ENCODE results near the gene GBX2. TPM values are rescaled to one million over a fixed set of nuclear protein-coding genes. Genes with fewer than 3 reads are reported as not detected.

Gene GBX2
- total RNA-seq, 4 donors from 2014 or later = not detected

GRCh38 chr2:236123716-236124115 is 44.5 kb downstream of the GBX2 start:
- no peak for DNase-seq (ENCODE audit: low spot score in 2 of 2)
- TF ChIP-seq POLR2A (IDR thresholded peaks at IDR 0.05) (no peak), EP300 (IDR thresholded peaks at IDR 0.05) (no peak), CTCF (IDR thresholded peaks at IDR 0.05) (no peak)

GRCh38 chr2:236122236-236122635 is 46.0 kb downstream of the GBX2 start:
- peaks cover 0 to 8% (median 0%) of the 10 kb centered on the region in 4 donors for H3K4me1 ChIP-seq
- H3K9me3 ChIP-seq = no peaks in the 10 kb centered on the region
- peaks cover 0 to 69% (median 9%) of the 10 kb centered on the region in 3 donors for H3K36me3 ChIP-seq
- no peak overlapping the region for H3K4me3 ChIP-seq
- 60 to 69% methylated on average over 3 of the region's 3 CpGs for WGBS, 2 donors
- H3K27me3 ChIP-seq = no peaks in the 10 kb centered on the region
- H3K27ac ChIP-seq = no peak overlapping the region
- TF ChIP-seq POLR2A (IDR thresholded peaks at IDR 0.05) (no peak), EP300 (IDR thresholded peaks at IDR 0.05) (no peak), CTCF (IDR thresholded peaks at IDR 0.05) (no peak)
- no peak for DNase-seq (ENCODE audit: low spot score in 2 of 2)

More at GRCh38 chr2:236123716-236124115, 44.5 kb downstream of the GBX2 start:
- Histone ChIP-seq H3K4me1 (no peaks in the 10 kb centered on the region), H3K27me3 (no peaks in the 10 kb centered on the region), H3K9me3 (no peaks in the 10 kb centered on the region), H3K27ac (no peak overlapping the region), H3K36me3 (peaks cover 0 to 84% (median 9%) of the 10 kb centered on the region in 3 donors), H3K4me3 (no peak overlapping the region)
- 88 to 92% methylated on average over 7 to 19 of the region's 19 CpGs for whole genome bisulfite sequencing, 2 donors

- no peak overlapping the region for H3K4me3 ChIP-seq
- H3K9me3 ChIP-seq = no peaks in the 10 kb centered on the region
- H3K27me3 ChIP-seq = no peaks in the 10 kb centered on the region
- no peak for TF ChIP-seq CTCF (IDR thresholded peaks at IDR 0.05)
- no peak for TF ChIP-seq EP300 (IDR thresholded peaks at IDR 0.05)
- TF ChIP-seq POLR2A (IDR thresholded peaks at IDR 0.05) = no peak
- 95 to 99% methylated on average over 7 of the region's 7 CpGs for WGBS, 2 donors
- H3K27ac ChIP-seq = no peak overlapping the region
- peaks cover 0 to 62% (median 9%) of the 10 kb centered on the region in 3 donors for H3K36me3 ChIP-seq
- peaks cover 0 to 8% (median 0%) of the 10 kb centered on the region in 4 donors for H3K4me1 ChIP-seq
- DNase-seq (ENCODE audit: low spot score in 2 of 2) = no peak
These were observed 46.6 kb downstream of the GBX2 start for GRCh38 chr2:236121546-236121945.

GRCh38 chr2:236120829-236121228 is 47.4 kb downstream of the GBX2 start:
- Histone ChIP-seq H3K4me1 (peaks cover 0 to 8% (median 0%) of the 10 kb centered on the region in 4 donors), H3K27ac (no peak overlapping the region), H3K9me3 (no peaks in the 10 kb centered on the region), H3K4me3 (no peak overlapping the region), H3K27me3 (no peaks in the 10 kb centered on the region), H3K36me3 (peaks cover 0 to 55% (median 9%) of the 10 kb centered on the region in 3 donors)
- DNase-seq (ENCODE audit: low spot score in 2 of 2) = no peak
- no peak for TF ChIP-seq POLR2A (IDR thresholded peaks at IDR 0.05)
- TF ChIP-seq CTCF (IDR thresholded peaks at IDR 0.05) = no peak
- TF ChIP-seq EP300 (IDR thresholded peaks at IDR 0.05) = no peak
- WGBS, 2 donors = 65 to 87% methylated on average over 5 of the region's 5 CpGs

GRCh38 chr2:236120141-236120601 is 48.0 kb downstream of the GBX2 start:
- Histone ChIP-seq H3K4me3 (no peak overlapping the region), H3K4me1 (peaks cover 0 to 8% (median 0%) of the 10 kb centered on the region in 4 donors), H3K27ac (no peak overlapping the region), H3K9me3 (no peaks in the 10 kb centered on the region), H3K27me3 (no peaks in the 10 kb centered on the region), H3K36me3 (peaks cover 0 to 48% (median 9%) of the 10 kb centered on the region in 3 donors)
- DNase-seq (ENCODE audit: low spot score in 2 of 2) = no peak
- 77 to 85% methylated on average over 10 to 22 of the region's 29 CpGs for WGBS, 2 donors
- TF ChIP-seq CTCF (IDR thresholded peaks at IDR 0.05) = no peak
- no peak for TF ChIP-seq POLR2A (IDR thresholded peaks at IDR 0.05)
- TF ChIP-seq EP300 (IDR thresholded peaks at IDR 0.05) = no peak
